Measurements from ENCODE around the gene PACSIN3. TPM values are rescaled to one million over a fixed set of nuclear protein-coding genes. Genes with fewer than 3 reads are reported as not detected.

The PACSIN3 gene
- total and polyA plus RNA-seq, 2 donors (not counting 3 experiments of a cell fraction or from before 2014, with no cell fraction given) = 15.2 to 27.2 TPM

DNA sequence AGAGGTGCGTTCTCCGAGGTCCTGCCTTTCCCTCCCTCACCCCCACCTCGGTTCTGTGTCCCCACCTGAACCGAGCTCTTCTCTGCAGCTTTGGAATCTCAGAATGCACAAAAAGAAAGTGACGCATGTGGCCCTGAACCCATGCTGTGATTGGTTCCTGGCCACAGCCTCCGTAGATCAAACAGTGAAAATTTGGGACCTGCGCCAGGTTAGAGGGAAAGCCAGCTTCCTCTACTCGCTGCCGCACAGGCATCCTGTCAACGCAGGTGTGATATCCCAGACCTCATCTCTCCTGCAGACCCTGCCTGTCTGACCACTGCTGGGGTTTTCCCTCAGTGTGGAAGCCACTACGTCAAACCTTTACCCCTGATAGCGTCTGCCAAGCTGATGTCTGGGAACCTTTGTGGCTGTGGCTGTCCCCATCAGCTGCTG is 48.5 kb upstream of the PACSIN3 start:
- TF ChIP-seq GATA2 (IDR thresholded peaks at IDR 0.05; ENCODE audit: insufficient read depth, insufficient read length, low read depth, low read length) = no peak
- TF ChIP-seq JUN (IDR thresholded peaks at IDR 0.05; ENCODE audit: borderline replicate concordance, insufficient read depth, insufficient read length, low read depth) = no peak
- TF ChIP-seq FOS (IDR thresholded peaks at IDR 0.05; ENCODE audit: borderline replicate concordance, insufficient read depth, low read length) = no peak
- TF ChIP-seq MYC (IDR thresholded peaks at IDR 0.05; ENCODE audit: low read depth, low read length) = no peak
- TF ChIP-seq, protein P1, sequence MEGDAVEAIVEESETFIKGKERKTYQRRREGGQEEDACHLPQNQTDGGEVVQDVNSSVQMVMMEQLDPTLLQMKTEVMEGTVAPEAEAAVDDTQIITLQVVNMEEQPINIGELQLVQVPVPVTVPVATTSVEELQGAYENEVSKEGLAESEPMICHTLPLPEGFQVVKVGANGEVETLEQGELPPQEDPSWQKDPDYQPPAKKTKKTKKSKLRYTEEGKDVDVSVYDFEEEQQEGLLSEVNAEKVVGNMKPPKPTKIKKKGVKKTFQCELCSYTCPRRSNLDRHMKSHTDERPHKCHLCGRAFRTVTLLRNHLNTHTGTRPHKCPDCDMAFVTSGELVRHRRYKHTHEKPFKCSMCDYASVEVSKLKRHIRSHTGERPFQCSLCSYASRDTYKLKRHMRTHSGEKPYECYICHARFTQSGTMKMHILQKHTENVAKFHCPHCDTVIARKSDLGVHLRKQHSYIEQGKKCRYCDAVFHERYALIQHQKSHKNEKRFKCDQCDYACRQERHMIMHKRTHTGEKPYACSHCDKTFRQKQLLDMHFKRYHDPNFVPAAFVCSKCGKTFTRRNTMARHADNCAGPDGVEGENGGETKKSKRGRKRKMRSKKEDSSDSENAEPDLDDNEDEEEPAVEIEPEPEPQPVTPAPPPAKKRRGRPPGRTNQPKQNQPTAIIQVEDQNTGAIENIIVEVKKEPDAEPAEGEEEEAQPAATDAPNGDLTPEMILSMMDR (IDR thresholded peaks at IDR 0.05; ENCODE audit: extremely low read depth in 1 of 2, insufficient read depth in 1 of 2, low read depth in 1 of 2, low read length in 2 of 2) = no peak
- no peak for TF ChIP-seq POLR2AphosphoS5 (IDR thresholded peaks at IDR 0.05; ENCODE audit: insufficient read depth, low read depth, low read length)
- TF ChIP-seq EZH2 (IDR thresholded peaks at IDR 0.05; ENCODE audit: borderline replicate concordance, low read depth, low read length, severe bottlenecking) = no peak
- CTCF ChIA-PET = interaction anchor here (1.2 to 5.8 kb wide), 8 partner anchors 11 to 121 kb away, joined by 3 to 63 read pairs (median 12); partner anchors contain the start of genes ACP2 and NR1H3
- H3K4me2 ChIP-seq (ENCODE audit: insufficient read depth, low read length) = no peak overlapping the region
- H3K9ac ChIP-seq (replicated peaks; ENCODE audit: extremely low read depth, insufficient read depth, low read length) = no peak overlapping the region
- no peaks in the 10 kb centered on the region for H3K27me3 ChIP-seq (ENCODE audit: control insufficient read depth in 2 of 2, insufficient read depth in 2 of 2, low read length in 2 of 2)
- dilution Hi-C loops (cut with MboI; ENCODE audit: extremely low pct_ligation_motif_present, low sequenced_read_pairs) (no loop called here), intact Hi-C loops (cut with micrococcal nuclease) (no loop called here)
- no peak overlapping the region for H3K4me3 ChIP-seq (replicated peaks in 1 of 3; ENCODE audit: insufficient read depth in 1 of 3, low read depth in 1 of 3, low read length in 3 of 3)
- no peaks in the 10 kb centered on the region for H4K20me1 ChIP-seq (replicated peaks; ENCODE audit: control insufficient read depth, extremely low read depth, insufficient read depth, low read length)
- BruUV-seq (replicated peaks) = no TSS peak
- peaks cover 15% of the 10 kb centered on the region for H3K4me1 ChIP-seq (ENCODE audit: control insufficient read depth, extremely low read depth, insufficient read depth, low read length)
- H3K36me3 ChIP-seq (ENCODE audit: control insufficient read depth in 2 of 2, extremely low read depth in 1 of 2, insufficient read depth in 2 of 2, low read length in 2 of 2) = peaks cover 16 to 21% of the 10 kb centered on the region in 2 experiments
- H3K79me2 ChIP-seq (ENCODE audit: control insufficient read depth, insufficient read depth, low read length) = no peaks in the 10 kb centered on the region
- no peaks in the 10 kb centered on the region for H3K9me3 ChIP-seq (replicated peaks; ENCODE audit: control insufficient read depth, insufficient read depth, low read length)
- no peak for DNase-seq (ENCODE audit: low read depth, low spot score)
- FAIRE-seq = no peak
- no peak overlapping the region for H3K27ac ChIP-seq (ENCODE audit: insufficient read depth, low read depth, low read length)
- POLR2A ChIA-PET = interaction anchor here (1.2 to 1.4 kb wide), 2 partner anchors 14 kb away, joined by 3 read pairs; partner anchors contain the start of gene ACP2
- no peaks in the 10 kb centered on the region for H3K9me1 ChIP-seq (replicated peaks; ENCODE audit: control insufficient read depth, extremely low read depth, insufficient read depth, low read length)
- no peak overlapping the region for H2AFZ ChIP-seq (ENCODE audit: low read depth, low read length)

All from endothelial cell of umbilical vein (primary cell).